OCI-LY1 (cell line): ENCODE results near the gene RFX5.

ENCODE experiments used
- EZH2 ChIP-seq: fragments of 200-600 bp; sonication (generic), shearing (Covaris generic); IDR thresholded peaks from 2 replicates; pipeline ENCODE4 v1.8.0; 2017; ENCODE audit warnings: borderline replicate concordance, mixed run types, mild to moderate bottlenecking, antibody characterized with exemption, low read length, moderate library complexity, mixed read lengths
- TF ChIP-seq, protein P1 (sequence below): fragments of 200-600 bp; sonication (generic), shearing (Covaris generic); IDR thresholded peaks from 2 replicates; pipeline ENCODE4 v1.5.1; 2017; ENCODE audit warnings: mild to moderate bottlenecking, antibody characterized with exemption, low read length, moderate library complexity, mixed read lengths

- TF ChIP-seq, protein P1, sequence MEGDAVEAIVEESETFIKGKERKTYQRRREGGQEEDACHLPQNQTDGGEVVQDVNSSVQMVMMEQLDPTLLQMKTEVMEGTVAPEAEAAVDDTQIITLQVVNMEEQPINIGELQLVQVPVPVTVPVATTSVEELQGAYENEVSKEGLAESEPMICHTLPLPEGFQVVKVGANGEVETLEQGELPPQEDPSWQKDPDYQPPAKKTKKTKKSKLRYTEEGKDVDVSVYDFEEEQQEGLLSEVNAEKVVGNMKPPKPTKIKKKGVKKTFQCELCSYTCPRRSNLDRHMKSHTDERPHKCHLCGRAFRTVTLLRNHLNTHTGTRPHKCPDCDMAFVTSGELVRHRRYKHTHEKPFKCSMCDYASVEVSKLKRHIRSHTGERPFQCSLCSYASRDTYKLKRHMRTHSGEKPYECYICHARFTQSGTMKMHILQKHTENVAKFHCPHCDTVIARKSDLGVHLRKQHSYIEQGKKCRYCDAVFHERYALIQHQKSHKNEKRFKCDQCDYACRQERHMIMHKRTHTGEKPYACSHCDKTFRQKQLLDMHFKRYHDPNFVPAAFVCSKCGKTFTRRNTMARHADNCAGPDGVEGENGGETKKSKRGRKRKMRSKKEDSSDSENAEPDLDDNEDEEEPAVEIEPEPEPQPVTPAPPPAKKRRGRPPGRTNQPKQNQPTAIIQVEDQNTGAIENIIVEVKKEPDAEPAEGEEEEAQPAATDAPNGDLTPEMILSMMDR: peak; percentile 78
- TF ChIP-seq EZH2: no peak
These were observed 5.9 kb downstream of the RFX5 start for GRCh38 chr1:151340870-151341754.
